ENCODE data around the gene CCND1. TPM values are rescaled to one million over a fixed set of nuclear protein-coding genes. Genes with fewer than 3 reads are reported as not detected.

The CCND1 gene
- total RNA-seq, 1 donor from 2014 or later, result 55.6 TPM

DNA sequence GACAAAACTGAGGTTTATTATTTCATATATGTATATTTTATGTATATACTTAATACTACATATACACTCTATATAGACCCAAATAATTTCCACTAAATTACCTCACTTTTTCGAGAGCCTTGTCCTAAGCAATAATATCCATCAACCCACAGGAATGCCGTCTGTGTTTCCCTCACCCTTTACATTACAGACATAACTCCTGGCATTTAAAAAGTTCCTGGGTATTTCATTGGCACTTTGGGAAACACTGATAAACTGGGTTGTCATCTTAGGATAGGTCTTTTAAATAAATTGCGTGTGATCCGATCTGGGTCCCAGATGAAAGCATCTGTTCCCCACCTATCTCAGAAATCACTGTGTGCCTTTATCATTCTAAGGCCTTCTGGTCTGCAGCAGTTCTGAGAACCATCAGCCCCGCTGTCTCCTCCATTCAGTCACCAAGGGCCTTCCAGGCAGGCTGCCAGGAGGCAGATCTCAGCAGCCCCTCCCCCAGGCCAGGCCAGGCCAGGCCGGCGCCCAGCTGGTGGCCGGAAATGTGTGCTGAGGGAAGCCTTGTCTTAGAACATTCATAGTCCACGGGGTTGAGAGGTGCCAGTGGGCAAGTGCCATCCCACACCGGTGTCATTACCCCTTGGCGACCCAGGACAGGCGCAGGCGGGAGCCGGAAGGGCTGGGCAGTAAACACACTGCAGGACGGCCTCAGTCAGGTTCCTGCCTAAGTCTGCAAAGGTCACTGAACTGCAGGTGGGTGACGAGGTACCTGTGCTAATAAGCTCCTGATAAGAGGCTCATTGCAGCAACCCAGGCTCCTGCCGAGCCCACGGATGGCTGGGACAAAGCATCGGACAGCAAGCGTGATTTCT lies 59.6 kb downstream of the CCND1 start:
- peaks cover 10% of the 10 kb centered on the region for H3K4me1 Mint-ChIP-seq (ENCODE audit: unreplicated experiment)
- TF ChIP-seq, protein P1, sequence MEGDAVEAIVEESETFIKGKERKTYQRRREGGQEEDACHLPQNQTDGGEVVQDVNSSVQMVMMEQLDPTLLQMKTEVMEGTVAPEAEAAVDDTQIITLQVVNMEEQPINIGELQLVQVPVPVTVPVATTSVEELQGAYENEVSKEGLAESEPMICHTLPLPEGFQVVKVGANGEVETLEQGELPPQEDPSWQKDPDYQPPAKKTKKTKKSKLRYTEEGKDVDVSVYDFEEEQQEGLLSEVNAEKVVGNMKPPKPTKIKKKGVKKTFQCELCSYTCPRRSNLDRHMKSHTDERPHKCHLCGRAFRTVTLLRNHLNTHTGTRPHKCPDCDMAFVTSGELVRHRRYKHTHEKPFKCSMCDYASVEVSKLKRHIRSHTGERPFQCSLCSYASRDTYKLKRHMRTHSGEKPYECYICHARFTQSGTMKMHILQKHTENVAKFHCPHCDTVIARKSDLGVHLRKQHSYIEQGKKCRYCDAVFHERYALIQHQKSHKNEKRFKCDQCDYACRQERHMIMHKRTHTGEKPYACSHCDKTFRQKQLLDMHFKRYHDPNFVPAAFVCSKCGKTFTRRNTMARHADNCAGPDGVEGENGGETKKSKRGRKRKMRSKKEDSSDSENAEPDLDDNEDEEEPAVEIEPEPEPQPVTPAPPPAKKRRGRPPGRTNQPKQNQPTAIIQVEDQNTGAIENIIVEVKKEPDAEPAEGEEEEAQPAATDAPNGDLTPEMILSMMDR (IDR thresholded peaks at IDR 0.05; ENCODE audit: unreplicated experiment), result no peak
- H3K27ac Mint-ChIP-seq (ENCODE audit: unreplicated experiment), result no peak overlapping the region
- H3K9me3 Mint-ChIP-seq (ENCODE audit: unreplicated experiment), result no peaks in the 10 kb centered on the region
- no peak overlapping the region for H3K4me3 Mint-ChIP-seq (ENCODE audit: unreplicated experiment)
- DNase-seq (ENCODE audit: low spot score), result peak; percentile 62
- peaks cover 6% of the 10 kb centered on the region for H3K27me3 Mint-ChIP-seq (ENCODE audit: unreplicated experiment)
- H3K36me3 Mint-ChIP-seq (ENCODE audit: low read depth, unreplicated experiment), result no peaks in the 10 kb centered on the region

DNA sequence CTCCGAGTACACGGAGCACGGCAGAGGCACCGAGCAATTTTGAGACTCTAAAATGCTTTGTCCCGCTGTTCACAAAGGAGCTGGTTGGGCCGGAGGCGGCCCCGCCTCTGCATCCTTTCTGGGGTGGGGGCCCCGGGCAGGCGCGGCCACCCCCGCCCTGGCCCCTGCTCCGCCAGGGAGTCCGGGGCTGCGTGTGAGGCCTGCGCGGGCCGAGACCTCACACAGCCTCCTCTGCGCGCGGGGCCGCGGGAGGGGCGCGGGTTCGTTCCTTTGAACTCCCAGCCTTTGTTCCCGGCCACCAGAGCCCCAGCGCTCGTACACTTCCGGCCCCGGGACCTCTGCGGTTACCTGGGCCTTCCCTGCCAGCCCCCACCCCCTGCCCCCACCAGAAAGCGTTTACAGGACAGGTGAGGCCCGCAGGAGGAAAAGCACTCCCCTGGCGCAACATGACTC lies 61.3 kb downstream of the CCND1 start:
- TF ChIP-seq, protein P1 (IDR thresholded peaks at IDR 0.05; ENCODE audit: unreplicated experiment), result no peak
- no peaks in the 10 kb centered on the region for H3K36me3 Mint-ChIP-seq (ENCODE audit: low read depth, unreplicated experiment)
- H3K9me3 Mint-ChIP-seq (ENCODE audit: unreplicated experiment), result no peaks in the 10 kb centered on the region
- peaks cover 7% of the 10 kb centered on the region for H3K27me3 Mint-ChIP-seq (ENCODE audit: unreplicated experiment)
- H3K27ac Mint-ChIP-seq (ENCODE audit: unreplicated experiment), result no peak overlapping the region
- DNase-seq (ENCODE audit: low spot score), result no peak
- H3K4me3 Mint-ChIP-seq (ENCODE audit: unreplicated experiment), result peak overlapping the region; percentile 63
- H3K4me1 Mint-ChIP-seq (ENCODE audit: unreplicated experiment), result peaks cover 12% of the 10 kb centered on the region

DNA sequence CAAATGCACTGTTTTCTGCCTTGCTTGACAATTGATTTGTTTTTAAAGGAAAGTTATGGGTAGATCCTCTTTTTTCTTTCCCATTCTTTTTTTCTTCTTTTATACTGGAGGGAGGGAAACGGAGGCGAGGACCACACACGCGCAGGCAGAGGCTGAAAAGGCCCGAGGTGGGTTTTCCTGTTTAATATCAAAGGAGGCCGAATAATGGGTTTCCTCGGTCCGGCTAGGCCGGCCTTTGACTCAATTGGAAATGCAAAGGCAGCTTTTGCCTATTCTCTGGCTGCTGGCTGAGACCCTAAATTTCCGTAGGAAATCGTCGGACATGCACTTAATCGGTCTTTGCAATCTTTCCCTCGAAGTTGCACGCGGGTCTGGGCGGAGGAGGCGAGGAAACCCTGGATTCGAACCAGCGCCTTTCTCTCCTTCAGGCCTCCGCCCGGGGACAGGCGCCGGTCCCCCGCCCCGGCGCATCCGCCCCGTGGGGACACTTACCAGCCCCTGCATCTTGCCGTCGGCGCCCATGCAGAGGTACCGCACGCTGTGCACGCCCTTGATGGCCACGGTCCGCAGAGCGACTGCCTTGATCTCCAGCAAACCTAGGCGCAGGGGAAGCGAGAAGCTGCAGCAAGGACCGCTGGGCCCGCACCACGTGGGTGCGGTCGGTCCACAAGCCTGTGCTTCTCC lies 62.0 kb downstream of the CCND1 start:
- Mint-ChIP-seq H3K27me3 (ENCODE audit: unreplicated experiment) (peaks cover 7% of the 10 kb centered on the region), H3K4me3 (ENCODE audit: unreplicated experiment) (peak overlapping the region; percentile 63), H3K9me3 (ENCODE audit: unreplicated experiment) (no peaks in the 10 kb centered on the region), H3K36me3 (ENCODE audit: low read depth, unreplicated experiment) (no peaks in the 10 kb centered on the region), H3K27ac (ENCODE audit: unreplicated experiment) (no peak overlapping the region), H3K4me1 (ENCODE audit: unreplicated experiment) (peaks cover 14% of the 10 kb centered on the region)
- TF ChIP-seq, protein P1 (IDR thresholded peaks at IDR 0.05; ENCODE audit: unreplicated experiment), result no peak
- peak; percentile 21 for DNase-seq (ENCODE audit: low spot score)

DNA sequence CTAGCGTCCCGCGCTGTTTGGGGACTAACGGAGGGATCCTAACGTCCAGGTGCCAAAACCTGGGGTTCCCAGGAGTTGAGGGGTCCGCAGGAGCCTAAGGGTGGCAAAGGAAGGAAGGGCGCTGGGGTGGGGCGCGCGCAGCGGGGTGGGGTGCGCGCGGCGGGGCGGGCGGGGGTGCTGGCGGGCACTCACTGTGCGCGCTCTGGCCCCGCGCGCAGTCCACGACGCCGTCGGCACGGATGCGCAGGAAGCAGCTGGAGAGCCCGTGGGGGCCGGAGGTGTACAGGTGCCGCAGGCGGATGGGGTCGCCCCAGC lies 62.5 kb downstream of the CCND1 start:
- H3K9me3 Mint-ChIP-seq (ENCODE audit: unreplicated experiment), result no peaks in the 10 kb centered on the region
- no peak for DNase-seq (ENCODE audit: low spot score)
- H3K4me1 Mint-ChIP-seq (ENCODE audit: unreplicated experiment), result peaks cover 14% of the 10 kb centered on the region
- TF ChIP-seq, protein P1 (IDR thresholded peaks at IDR 0.05; ENCODE audit: unreplicated experiment), result no peak
- no peak overlapping the region for H3K27ac Mint-ChIP-seq (ENCODE audit: unreplicated experiment)
- peaks cover 7% of the 10 kb centered on the region for H3K27me3 Mint-ChIP-seq (ENCODE audit: unreplicated experiment)
- no peaks in the 10 kb centered on the region for H3K36me3 Mint-ChIP-seq (ENCODE audit: low read depth, unreplicated experiment)
- no peak overlapping the region for H3K4me3 Mint-ChIP-seq (ENCODE audit: unreplicated experiment)

Other genes with a start within 250 kb of the CCND1 start
- gene LINC01488, start 159.5 kb upstream of the CCND1 start, total RNA-seq (ENCODE audit: unreplicated experiment), result not detected
- gene LTO1, start 34.2 kb downstream of the CCND1 start, total RNA-seq (ENCODE audit: unreplicated experiment), result 23.3 TPM
- not detected for gene FGF19, start 62.9 kb downstream of the CCND1 start, total RNA-seq (ENCODE audit: unreplicated experiment)
- gene FGF4, start 134.2 kb downstream of the CCND1 start, total RNA-seq (ENCODE audit: unreplicated experiment), result not detected
- gene FGF3, start 178.3 kb downstream of the CCND1 start, total RNA-seq (ENCODE audit: unreplicated experiment), result not detected

All from endothelial cell (in vitro differentiated cells).